Skin of body (tissue), 2 donors: ENCODE data around the gene EPHB1. TPM values are rescaled to one million over a fixed set of nuclear protein-coding genes. Genes with fewer than 3 reads are reported as not detected.

Experiments
- DNase-seq: peaks from one replicate; lab custom pipeline; 2025; lab: John Stamatoyannopoulos, UW
- total RNA-seq: library from RNA; depleted of rRNA; stranded (reverse); fragments of >200 nt; gene quantifications from one replicate; pipeline ENCODE4 v1.2.3, GENCODE V29; 2014

Gene EPHB1
- total RNA-seq, 1 donor from 2014 or later = 5.0 TPM

GRCh38 chr3:134908271-134908670 lies 113.2 kb downstream of the EPHB1 start:
- DNase-seq = no peak

- no peak for DNase-seq
Observed at GRCh38 chr3:134910026-134910425, 115.0 kb downstream of the EPHB1 start.

GRCh38 chr3:134911586-134912548 lies 116.8 kb downstream of the EPHB1 start:
- DNase-seq = no peak

- no peak for DNase-seq
Observed at GRCh38 chr3:134916276-134916961, 121.4 kb downstream of the EPHB1 start.

- no peak for DNase-seq
Observed at GRCh38 chr3:134917631-134918030, 122.6 kb downstream of the EPHB1 start.

- no peak for DNase-seq
Observed at GRCh38 chr3:134918441-134918840, 123.4 kb downstream of the EPHB1 start.

GRCh38 chr3:134922101-134922500 lies 127.0 kb downstream of the EPHB1 start:
- DNase-seq = no peak

GRCh38 chr3:134922866-134923265 lies 127.8 kb downstream of the EPHB1 start:
- DNase-seq = no peak

- no peak for DNase-seq
Observed at GRCh38 chr3:134923286-134923685, 128.2 kb downstream of the EPHB1 start.

GRCh38 chr3:134927599-134927998 lies 132.5 kb downstream of the EPHB1 start:
- no peak for DNase-seq

- DNase-seq = no peak
Observed at GRCh38 chr3:134928392-134928791, 133.3 kb downstream of the EPHB1 start.

- DNase-seq = no peak
Observed at GRCh38 chr3:134928819-134929218, 133.8 kb downstream of the EPHB1 start.

GRCh38 chr3:134929976-134930375 lies 134.9 kb downstream of the EPHB1 start:
- no peak for DNase-seq

- DNase-seq = no peak
Observed at GRCh38 chr3:134931045-134931785, 136.2 kb downstream of the EPHB1 start.

GRCh38 chr3:134932035-134932434 lies 137.0 kb downstream of the EPHB1 start:
- DNase-seq = no peak

- no peak for DNase-seq
Observed at GRCh38 chr3:134933997-134934396, 138.9 kb downstream of the EPHB1 start.

- no peak for DNase-seq
Observed at GRCh38 chr3:134934933-134935332, 139.9 kb downstream of the EPHB1 start.

GRCh38 chr3:134937256-134938028 lies 142.4 kb downstream of the EPHB1 start:
- no peak for DNase-seq

- no peak for DNase-seq
Observed at GRCh38 chr3:134938029-134938525, 143.0 kb downstream of the EPHB1 start.

- no peak for DNase-seq
Observed at GRCh38 chr3:134939978-134940377, 144.9 kb downstream of the EPHB1 start.

- DNase-seq = no peak
Observed at GRCh38 chr3:134941820-134942219, 146.8 kb downstream of the EPHB1 start.
